ENCODE data around the gene TECR. TPM values are rescaled to one million over a fixed set of nuclear protein-coding genes. Genes with fewer than 3 reads are reported as not detected.
"Not testable (repeated sequence)": the region's sequence is repeated elsewhere in the genome, so short reads cannot be mapped to it uniquely, and the experiment has no call there.

Gene TECR
- total and polyA plus RNA-seq, 7 experiments from 2014 or later, result 123 to 325 (median 207) TPM

GRCh38 chr19:14536926-14537692 is 7.7 kb downstream of the TECR start:
- POLR2A ChIA-PET, result interaction anchor here (0.5 to 34.0 kb wide), 7 partner anchors 8 to 1332 kb away, joined by 3 to 1101 read pairs (median 3); partner anchors contain the start of genes DNAJB1 and GIPC1

GRCh38 chr19:14540741-14541525 is 11.5 kb downstream of the TECR start:
- no peak for DNase-seq
- H3K9me3 Mint-ChIP-seq, result no peaks in the 10 kb centered on the region
- ChIA-PET CTCF (interaction anchor here (0.6 kb wide), 2 partner anchors 62 to 87 kb away, joined by 4 to 8 read pairs; no protein-coding TSS in a partner anchor), POLR2A (interaction anchor here (1.3 to 34.0 kb wide), 2 partner anchors 33 to 57 kb away, joined by 3 to 1101 read pairs; partner anchors contain the start of genes DNAJB1 and GIPC1)
- H3K4me1 Mint-ChIP-seq, result peaks cover 6 to 75% (median 44%) of the 10 kb centered on the region in 7 donors
- H3K27ac Mint-ChIP-seq, result peak overlapping the region in 7 of 9 donors; percentile 26 to 84 (median 47)
- intact Hi-C loops (cut with micrococcal nuclease), result no loop called here
- peaks cover 0 to 18% of the 10 kb centered on the region in 2 donors for H3K4me1 ChIP-seq (ENCODE audit: control insufficient read depth in 2 of 2, insufficient read depth in 2 of 2, low read length in 2 of 2)
- no peaks in the 10 kb centered on the region for H3K27me3 ChIP-seq (ENCODE audit: control insufficient read depth in 2 of 2, insufficient read depth in 2 of 2, low read length in 2 of 2)
- H3K9me3 ChIP-seq (ENCODE audit: control insufficient read depth in 2 of 3, low read length in 3 of 3), result no peaks in the 10 kb centered on the region
- no peaks in the 10 kb centered on the region for H3K27me3 Mint-ChIP-seq
- peak overlapping the region in 2 of 10 donors; percentile 6 to 37 for H3K4me3 Mint-ChIP-seq
- no peak overlapping the region for H3K4me3 ChIP-seq (ENCODE audit: low read length)
- ATAC-seq, result no peak
- peaks cover 0 to 10% (median 4%) of the 10 kb centered on the region in 5 donors for H3K36me3 Mint-ChIP-seq
- no peak overlapping the region for H3K27ac ChIP-seq (ENCODE audit: low read depth, low read length)
- peaks cover 0 to 30% (median 3%) of the 10 kb centered on the region in 3 experiments for H3K36me3 ChIP-seq (ENCODE audit: control insufficient read depth in 2 of 3, insufficient read depth in 3 of 3, low read length in 3 of 3)

More at GRCh38 chr19:14536926-14537692, 7.7 kb downstream of the TECR start:
- CTCF ChIA-PET, result interaction anchor here (0.6 to 0.8 kb wide), 2 partner anchors 31 to 42 kb away, joined by 3 read pairs; no protein-coding TSS in a partner anchor
- peak overlapping the region; percentile 41 for H3K27ac ChIP-seq (ENCODE audit: low read depth, low read length)
- Mint-ChIP-seq H3K36me3 (peaks cover 0 to 13% (median 5%) of the 10 kb centered on the region in 5 donors), H3K27ac (peak overlapping the region in 8 of 9 donors; percentile 32 to 85 (median 52)), H3K9me3 (no peaks in the 10 kb centered on the region), H3K4me3 (peak overlapping the region in 6 of 10 donors; percentile 6 to 56 (median 32)), H3K4me1 (peaks cover 0 to 81% (median 52%) of the 10 kb centered on the region in 7 donors), H3K27me3 (no peaks in the 10 kb centered on the region)
- H3K4me1 ChIP-seq (ENCODE audit: control insufficient read depth in 2 of 2, insufficient read depth in 2 of 2, low read length in 2 of 2), result peaks cover 0 to 18% of the 10 kb centered on the region in 2 donors
- peaks cover 0 to 22% (median 3%) of the 10 kb centered on the region in 3 experiments for H3K36me3 ChIP-seq (ENCODE audit: control insufficient read depth in 2 of 3, insufficient read depth in 3 of 3, low read length in 3 of 3)
- intact Hi-C loops (cut with micrococcal nuclease), result no loop called here
- DNase-seq (peak in 7 of 9 donors; percentile 27 to 55 (median 40)), ATAC-seq (peak; percentile 71)
- H3K27me3 ChIP-seq (ENCODE audit: control insufficient read depth in 2 of 2, insufficient read depth in 2 of 2, low read length in 2 of 2), result no peaks in the 10 kb centered on the region
- H3K4me3 ChIP-seq (ENCODE audit: low read length), result no peak overlapping the region
- H3K9me3 ChIP-seq (ENCODE audit: control insufficient read depth in 2 of 3, low read length in 3 of 3), result no peaks in the 10 kb centered on the region

GRCh38 chr19:14541979-14542378 is 12.6 kb downstream of the TECR start:
- Mint-ChIP-seq H3K27ac (peak overlapping the region in 2 of 9 donors; percentile 54 to 83), H3K4me1 (peaks cover 5 to 71% (median 38%) of the 10 kb centered on the region in 7 donors)
- H3K4me3 Mint-ChIP-seq; H3K27me3 Mint-ChIP-seq; H3K36me3 Mint-ChIP-seq; H3K9me3 Mint-ChIP-seq; H3K9me3 ChIP-seq (ENCODE audit: control insufficient read depth in 2 of 3, low read length in 3 of 3); intact Hi-C loops (cut with micrococcal nuclease); H3K27me3 ChIP-seq (ENCODE audit: control insufficient read depth in 2 of 2, insufficient read depth in 2 of 2, low read length in 2 of 2); H3K4me3 ChIP-seq (ENCODE audit: low read length); DNase-seq; ATAC-seq; H3K27ac ChIP-seq (ENCODE audit: low read depth, low read length): not testable (repeated sequence)
- Histone ChIP-seq H3K36me3 (ENCODE audit: control insufficient read depth in 2 of 3, insufficient read depth in 3 of 3, low read length in 3 of 3) (peaks cover 0 to 33% (median 0%) of the 10 kb centered on the region in 3 experiments), H3K4me1 (ENCODE audit: control insufficient read depth in 2 of 2, insufficient read depth in 2 of 2, low read length in 2 of 2) (peaks cover 0 to 13% of the 10 kb centered on the region in 2 donors)
- CTCF ChIA-PET, result interaction anchor here (0.6 kb wide), 1 partner anchor 10 kb away, joined by 3 read pairs; no protein-coding TSS in a partner anchor
- POLR2A ChIA-PET, result interaction anchor here (1.1 to 34.0 kb wide), 3 partner anchors 11 to 58 kb away, joined by 3 to 1101 read pairs (median 6); partner anchors contain the start of genes DNAJB1 and GIPC1

- Histone ChIP-seq H3K4me1 (ENCODE audit: control insufficient read depth in 2 of 2, insufficient read depth in 2 of 2, low read length in 2 of 2) (peaks cover 0 to 9% of the 10 kb centered on the region in 2 donors), H3K9me3 (ENCODE audit: control insufficient read depth in 2 of 3, low read length in 3 of 3) (no peaks in the 10 kb centered on the region), H3K27me3 (ENCODE audit: control insufficient read depth in 2 of 2, insufficient read depth in 2 of 2, low read length in 2 of 2) (no peaks in the 10 kb centered on the region), H3K36me3 (ENCODE audit: control insufficient read depth in 2 of 3, insufficient read depth in 3 of 3, low read length in 3 of 3) (peaks cover 0 to 33% (median 0%) of the 10 kb centered on the region in 3 experiments), H3K27ac (ENCODE audit: low read depth, low read length) (no peak overlapping the region), H3K4me3 (ENCODE audit: low read length) (no peak overlapping the region)
- DNase-seq, result no peak
- ChIA-PET CTCF (interaction anchor here (1.0 kb wide), 1 partner anchor 11 kb away, joined by 3 read pairs; no protein-coding TSS in a partner anchor), POLR2A (interaction anchor here (1.1 to 34.0 kb wide), 2 partner anchors 11 to 34 kb away, joined by 6 to 1101 read pairs; partner anchors contain the start of genes DNAJB1 and GIPC1)
- intact Hi-C loops (cut with micrococcal nuclease), result no loop called here
- peak overlapping the region in 3 of 9 donors; percentile 33 to 83 (median 64) for H3K27ac Mint-ChIP-seq
- H3K27me3 Mint-ChIP-seq, result no peaks in the 10 kb centered on the region
- ATAC-seq, result peak; percentile 66
- peak overlapping the region in 1 of 10 donors; percentile 68 for H3K4me3 Mint-ChIP-seq
- H3K9me3 Mint-ChIP-seq, result no peaks in the 10 kb centered on the region
- peaks cover 5 to 63% (median 34%) of the 10 kb centered on the region in 7 donors for H3K4me1 Mint-ChIP-seq
- H3K36me3 Mint-ChIP-seq, result peaks cover 0 to 10% (median 4%) of the 10 kb centered on the region in 5 donors
Measured at GRCh38 chr19:14542711-14543328, 13.4 kb downstream of the TECR start.

GRCh38 chr19:14544047-14544446 is 14.7 kb downstream of the TECR start:
- H3K4me1 Mint-ChIP-seq, result peaks cover 5 to 63% (median 28%) of the 10 kb centered on the region in 7 donors
- POLR2A ChIA-PET, result interaction anchor here (1.1 to 34.0 kb wide), 2 partner anchors 18 to 36 kb away, joined by 3 to 1101 read pairs; partner anchors contain the start of genes DNAJB1 and GIPC1

More at GRCh38 chr19:14544047-14544446, 14.7 kb downstream of the TECR start:
- peak overlapping the region in 4 of 9 donors; percentile 34 to 64 (median 46) for H3K27ac Mint-ChIP-seq
- no peak for ATAC-seq
- CTCF ChIA-PET, result no interaction called here
- no peak for DNase-seq
- H3K27ac ChIP-seq (ENCODE audit: low read depth, low read length), result no peak overlapping the region
- peaks cover 0 to 16% (median 4%) of the 10 kb centered on the region in 5 donors for H3K36me3 Mint-ChIP-seq
- peak overlapping the region in 1 of 10 donors; percentile 45 for H3K4me3 Mint-ChIP-seq
- no peaks in the 10 kb centered on the region for H3K9me3 ChIP-seq (ENCODE audit: control insufficient read depth in 2 of 3, low read length in 3 of 3)
- no peaks in the 10 kb centered on the region for H3K9me3 Mint-ChIP-seq
- intact Hi-C loops (cut with micrococcal nuclease), result no loop called here
- no peaks in the 10 kb centered on the region for H3K27me3 ChIP-seq (ENCODE audit: control insufficient read depth in 2 of 2, insufficient read depth in 2 of 2, low read length in 2 of 2)
- peaks cover 0 to 43% (median 0%) of the 10 kb centered on the region in 3 experiments for H3K36me3 ChIP-seq (ENCODE audit: control insufficient read depth in 2 of 3, insufficient read depth in 3 of 3, low read length in 3 of 3)
- H3K27me3 Mint-ChIP-seq, result no peaks in the 10 kb centered on the region
- peaks cover 0 to 9% of the 10 kb centered on the region in 2 donors for H3K4me1 ChIP-seq (ENCODE audit: control insufficient read depth in 2 of 2, insufficient read depth in 2 of 2, low read length in 2 of 2)
- H3K4me3 ChIP-seq (ENCODE audit: low read length), result no peak overlapping the region

Data from naive thymus-derived CD4-positive, alpha-beta T cell (primary cell).